GM15510 (cell line): Measurements from ENCODE around the gene KCNJ14.

Experiments
- POLR2A ChIP-seq: IDR thresholded peaks from 3 replicates; pipeline ENCODE4 v1.6.1; 2011; ENCODE audit warnings: borderline replicate concordance; ENCODE audit not compliant: insufficient read length; ENCODE audit errors: extremely low read depth

The KCNJ14 gene

DNA sequence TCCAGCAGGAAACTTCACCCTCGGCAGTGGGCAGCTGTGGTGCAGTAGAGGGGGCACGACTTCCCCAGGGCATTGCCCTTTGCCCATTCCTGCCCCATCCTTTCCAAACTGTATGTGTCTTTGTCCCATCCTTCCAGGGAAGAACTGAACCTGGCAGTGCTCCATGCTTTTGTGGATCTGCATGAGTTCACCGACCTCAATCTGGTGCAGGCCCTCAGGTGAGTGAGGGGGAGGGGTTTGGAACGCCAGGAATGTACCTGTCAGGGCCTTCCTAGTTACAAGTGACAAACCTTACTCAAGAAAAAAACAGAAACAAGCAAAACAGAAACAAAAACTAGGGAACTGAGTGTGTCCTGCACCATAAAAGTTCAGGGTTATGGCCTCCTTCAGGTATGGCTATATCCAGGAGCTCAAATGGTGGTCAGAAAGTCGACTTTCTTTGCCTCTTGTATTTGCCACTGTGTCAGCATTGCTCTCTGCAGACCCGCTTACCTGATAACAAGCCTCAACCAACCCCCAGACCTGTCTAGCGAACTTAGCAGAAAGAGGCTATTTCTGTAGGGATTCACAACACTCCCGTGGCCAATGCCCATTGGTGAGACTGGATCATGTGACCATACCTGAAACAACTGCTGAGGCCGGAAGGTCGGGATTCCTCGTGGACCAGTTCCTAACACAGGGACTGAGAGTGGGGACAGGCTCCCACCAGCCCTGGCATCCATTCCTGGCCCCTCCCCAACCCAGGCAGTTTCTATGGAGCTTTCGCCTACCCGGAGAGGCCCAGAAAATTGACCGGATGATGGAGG lies 18.0 kb downstream of the KCNJ14 start:
- no peak for TF ChIP-seq POLR2A

- TF ChIP-seq POLR2A = no peak
These were observed 18.8 kb downstream of the KCNJ14 start for GRCh38 chr19:48474084-48474592.

DNA sequence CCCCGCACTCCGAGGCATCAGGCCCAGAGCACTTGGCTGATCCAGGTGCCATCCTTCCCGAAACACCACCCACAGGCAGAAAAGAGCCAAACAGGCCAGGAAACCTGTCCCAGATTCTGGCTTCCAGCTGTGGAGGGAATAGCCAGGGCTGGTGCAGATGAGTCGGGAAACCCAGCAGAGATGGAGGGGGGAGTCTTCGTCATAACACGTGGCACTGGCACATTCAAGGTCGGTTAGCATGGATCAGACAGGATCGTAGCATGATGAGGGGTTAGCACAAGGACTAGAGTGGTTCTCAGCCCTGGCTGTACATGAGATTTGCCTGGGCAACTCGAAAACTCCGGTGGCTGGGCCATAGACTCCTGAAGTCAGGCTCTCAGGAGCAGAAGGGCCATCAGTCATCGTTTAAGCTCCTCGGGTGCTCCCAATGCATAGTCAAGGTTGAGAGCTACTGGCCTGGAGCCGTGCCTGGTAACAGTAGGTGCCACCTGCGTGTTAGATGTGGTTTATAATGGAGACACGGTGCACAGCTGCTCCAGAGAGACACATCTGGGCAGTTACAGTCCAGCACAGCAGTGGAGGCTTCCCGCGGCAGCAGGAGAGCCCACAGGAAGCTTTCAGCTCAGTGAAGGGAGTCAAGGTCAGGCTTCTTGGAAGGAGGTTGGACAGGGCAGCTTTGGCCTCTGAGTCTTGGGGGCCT lies 20.1 kb downstream of the KCNJ14 start:
- TF ChIP-seq POLR2A = no peak

DNA sequence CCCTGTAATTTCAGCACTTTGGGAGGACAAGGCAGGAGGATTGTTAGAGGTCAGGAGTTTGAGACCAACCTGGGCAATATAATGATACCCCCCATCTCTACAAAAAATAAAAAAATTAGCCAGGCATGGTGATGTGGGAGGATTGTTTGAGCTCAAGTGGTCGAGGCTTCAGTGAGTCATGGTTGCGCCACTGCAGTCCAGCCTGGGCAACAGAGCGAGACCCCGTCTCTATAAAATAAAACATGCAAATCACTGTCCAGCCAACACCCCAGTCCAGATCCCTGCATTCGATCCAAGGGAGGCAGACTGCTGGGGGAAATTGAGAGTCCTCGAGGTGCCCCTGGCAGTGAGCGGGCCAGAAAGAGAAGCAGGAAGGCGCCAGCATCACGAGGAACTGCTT lies 20.8 kb downstream of the KCNJ14 start:
- TF ChIP-seq POLR2A = no peak

- no peak for TF ChIP-seq POLR2A
These were observed 21.8 kb downstream of the KCNJ14 start for GRCh38 chr19:48477067-48477685.

- no peak for TF ChIP-seq POLR2A
These were observed 22.4 kb downstream of the KCNJ14 start for GRCh38 chr19:48477698-48478338.

DNA sequence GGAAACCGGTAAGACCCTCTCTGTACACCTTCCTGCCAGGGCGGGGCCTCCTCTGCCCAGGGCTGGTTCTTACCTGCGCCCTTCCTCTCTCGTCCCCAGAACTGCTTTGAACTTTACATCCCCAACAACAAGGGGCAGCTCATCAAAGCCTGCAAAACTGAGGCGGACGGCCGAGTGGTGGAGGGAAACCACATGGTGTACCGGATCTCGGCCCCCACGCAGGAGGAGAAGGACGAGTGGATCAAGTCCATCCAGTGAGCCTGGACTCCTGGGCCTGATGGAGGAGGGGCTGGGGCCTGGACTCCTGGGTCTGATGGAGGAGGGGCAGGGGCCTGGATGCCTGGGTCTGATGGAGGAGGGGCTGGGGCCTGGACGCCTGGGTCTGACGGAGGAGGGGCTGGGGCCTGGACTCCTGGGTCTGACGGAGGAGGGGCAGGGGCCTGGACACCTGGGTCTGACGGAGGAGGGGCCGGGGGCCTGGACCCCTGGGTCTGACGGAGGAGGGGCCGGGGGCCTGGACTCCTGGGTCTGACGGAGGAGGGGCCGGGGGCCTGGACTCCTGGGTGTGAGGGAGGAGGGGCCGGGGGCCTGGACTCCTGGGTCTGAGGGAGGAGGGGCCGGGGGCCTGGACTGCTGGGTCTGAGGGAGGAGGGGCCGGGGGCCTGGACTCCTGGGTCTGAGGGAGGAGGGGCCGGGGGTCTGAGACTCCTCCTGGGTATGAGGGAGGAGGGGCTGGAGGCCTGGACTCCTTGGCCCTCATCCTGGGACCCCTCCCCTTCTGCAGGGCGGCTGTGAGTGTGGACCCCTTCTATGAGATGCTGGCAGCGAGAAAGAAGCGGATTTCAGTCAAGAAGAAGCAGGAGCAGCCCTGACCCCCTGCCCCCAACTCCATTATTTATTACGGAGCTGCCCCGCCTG lies 23.2 kb downstream of the KCNJ14 start:
- TF ChIP-seq POLR2A = no peak

- no peak for TF ChIP-seq POLR2A
These were observed 24.3 kb downstream of the KCNJ14 start for GRCh38 chr19:48479686-48480085.

DNA sequence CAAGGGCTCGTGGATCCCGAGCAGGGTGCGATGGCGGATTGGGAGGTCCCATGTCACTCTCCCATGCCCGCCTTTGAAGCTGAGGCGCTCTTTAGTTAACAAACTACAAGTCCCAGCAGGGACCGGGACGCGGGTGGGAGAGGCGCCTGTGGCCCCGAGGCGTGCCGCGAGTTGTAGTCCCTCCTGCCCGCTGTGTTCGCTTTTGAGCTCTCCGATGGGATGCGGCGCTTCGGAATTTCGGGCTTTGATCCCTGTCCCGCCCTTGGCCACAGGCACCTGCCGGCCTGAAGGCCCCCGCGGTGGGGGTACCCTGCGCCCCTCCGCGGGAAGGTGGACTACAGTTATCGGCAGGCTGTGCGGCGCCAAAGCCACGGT lies 24.8 kb downstream of the KCNJ14 start:
- TF ChIP-seq POLR2A = no peak

- TF ChIP-seq POLR2A = no peak
These were observed 25.5 kb downstream of the KCNJ14 start for GRCh38 chr19:48480558-48481500.

DNA sequence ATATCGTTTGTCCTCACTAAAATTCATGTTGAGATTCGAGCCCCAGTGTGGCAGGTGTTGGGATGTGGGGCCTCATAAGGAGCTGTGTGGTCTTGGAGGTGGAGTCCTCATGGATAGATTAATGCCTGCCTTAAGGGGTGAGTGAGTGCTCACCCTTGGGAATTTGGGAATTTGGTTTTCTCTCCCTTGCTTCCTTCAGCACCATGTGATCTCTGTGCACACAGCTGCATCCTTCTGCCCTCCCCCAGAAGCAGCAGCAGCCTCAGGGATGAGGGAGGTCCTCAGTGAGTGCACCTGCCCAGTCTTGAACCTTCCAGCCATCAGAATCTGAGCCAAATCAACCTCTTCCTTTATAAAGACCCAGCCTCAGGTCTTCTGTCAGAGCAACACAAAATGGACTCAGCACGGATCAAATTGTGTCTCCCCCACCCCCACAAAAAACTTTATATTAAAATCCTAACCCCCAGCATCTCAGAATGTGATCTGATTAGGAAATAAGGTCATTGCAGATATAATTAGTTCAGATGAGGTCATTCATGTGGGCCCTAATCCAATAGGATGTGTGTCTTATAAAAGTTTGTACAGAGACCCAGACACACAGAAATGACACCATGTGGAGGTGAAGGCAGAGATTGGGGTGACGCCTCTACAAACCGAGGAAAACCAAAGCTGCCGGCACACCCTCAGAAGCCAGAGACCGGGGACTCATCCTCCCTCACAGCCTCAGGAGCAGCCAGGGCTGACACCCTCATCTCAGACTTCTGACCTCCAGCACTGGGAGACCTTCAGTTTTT lies 26.7 kb downstream of the KCNJ14 start:
- no peak for TF ChIP-seq POLR2A

DNA sequence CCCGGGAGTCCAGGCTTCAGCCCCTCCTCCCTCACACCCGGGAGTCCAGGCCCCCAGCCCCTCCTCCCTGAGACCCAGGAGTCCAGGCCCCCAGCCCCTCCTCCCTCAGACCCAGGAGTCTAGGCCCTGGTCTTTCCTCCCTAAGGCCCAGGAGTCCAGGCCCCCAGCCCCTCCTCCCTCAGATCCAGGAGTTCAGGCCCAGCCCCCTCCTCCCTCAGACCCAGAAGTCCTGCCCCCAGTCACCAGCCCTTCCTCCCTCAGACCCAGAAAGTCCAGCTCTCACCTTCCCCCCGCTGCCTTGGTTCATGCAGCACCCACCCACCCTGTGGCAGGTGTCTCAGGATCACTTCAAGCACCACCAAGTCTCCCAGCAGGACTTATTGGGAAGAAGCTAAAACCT lies 27.9 kb downstream of the KCNJ14 start:
- no peak for TF ChIP-seq POLR2A
